ENCODE measurements around the gene ATL1. TPM values are rescaled to one million over a fixed set of nuclear protein-coding genes. Genes with fewer than 3 reads are reported as not detected.

ATL1 gene
- total RNA-seq, 1 donor from 2014 or later, result 1.2 TPM

- H3K27ac ChIP-seq, result no peak overlapping the region
- H3K4me3 ChIP-seq, result no peak overlapping the region
- no peaks in the 10 kb centered on the region for H3K36me3 ChIP-seq
- no peak for DNase-seq (ENCODE audit: low spot score in 2 of 2)
- intact Hi-C loops (cut with DNase I), result loop anchor here (10.0 kb wide), 1 partner anchor 261 kb away; no protein-coding TSS in a partner anchor
- no peak for TF ChIP-seq CTCF (IDR thresholded peaks at IDR 0.05)
- H3K4me1 ChIP-seq, result no peaks in the 10 kb centered on the region
- H3K9me3 ChIP-seq, result no peaks in the 10 kb centered on the region
- no peaks in the 10 kb centered on the region for H3K27me3 ChIP-seq
Observed at GRCh38 chr14:50603565-50603964, 43.6 kb downstream of the ATL1 start.

GRCh38 chr14:50605766-50606165, 45.8 kb downstream of the ATL1 start:
- Histone ChIP-seq H3K4me1 (no peaks in the 10 kb centered on the region), H3K4me3 (no peak overlapping the region), H3K27ac (no peak overlapping the region), H3K36me3 (no peaks in the 10 kb centered on the region), H3K9me3 (no peaks in the 10 kb centered on the region), H3K27me3 (no peaks in the 10 kb centered on the region)
- DNase-seq (ENCODE audit: low spot score in 2 of 2), result no peak
- no peak for TF ChIP-seq CTCF (IDR thresholded peaks at IDR 0.05)
- intact Hi-C loops (cut with DNase I), result loop anchor here (10.0 kb wide), 1 partner anchor 259 kb away; no protein-coding TSS in a partner anchor

GRCh38 chr14:50606468-50606867, 46.5 kb downstream of the ATL1 start:
- Histone ChIP-seq H3K27me3 (no peaks in the 10 kb centered on the region), H3K9me3 (no peaks in the 10 kb centered on the region), H3K4me3 (no peak overlapping the region), H3K27ac (no peak overlapping the region), H3K36me3 (no peaks in the 10 kb centered on the region), H3K4me1 (no peaks in the 10 kb centered on the region)
- no peak for TF ChIP-seq CTCF (IDR thresholded peaks at IDR 0.05)
- no peak for DNase-seq (ENCODE audit: low spot score in 2 of 2)
- intact Hi-C loops (cut with DNase I), result loop anchor here (10.0 kb wide), 1 partner anchor 258 kb away; no protein-coding TSS in a partner anchor

- no peaks in the 10 kb centered on the region for H3K36me3 ChIP-seq
- intact Hi-C loops (cut with DNase I), result loop anchor here (10.0 kb wide), 1 partner anchor 258 kb away; no protein-coding TSS in a partner anchor
- DNase-seq (ENCODE audit: low spot score in 2 of 2), result no peak
- no peaks in the 10 kb centered on the region for H3K9me3 ChIP-seq
- H3K27ac ChIP-seq, result no peak overlapping the region
- H3K4me1 ChIP-seq, result no peaks in the 10 kb centered on the region
- H3K4me3 ChIP-seq, result no peak overlapping the region
- no peaks in the 10 kb centered on the region for H3K27me3 ChIP-seq
- TF ChIP-seq CTCF (IDR thresholded peaks at IDR 0.05), result no peak
Observed at GRCh38 chr14:50607181-50607580, 47.2 kb downstream of the ATL1 start.

GRCh38 chr14:50607761-50608160, 47.8 kb downstream of the ATL1 start:
- intact Hi-C loops (cut with DNase I), result loop anchor here (10.0 kb wide), 1 partner anchor 257 kb away; no protein-coding TSS in a partner anchor
- H3K27me3 ChIP-seq, result no peaks in the 10 kb centered on the region
- TF ChIP-seq CTCF (IDR thresholded peaks at IDR 0.05), result no peak
- H3K27ac ChIP-seq, result no peak overlapping the region
- H3K9me3 ChIP-seq, result no peaks in the 10 kb centered on the region
- DNase-seq (ENCODE audit: low spot score in 2 of 2), result no peak
- no peaks in the 10 kb centered on the region for H3K4me1 ChIP-seq
- H3K36me3 ChIP-seq, result no peaks in the 10 kb centered on the region
- H3K4me3 ChIP-seq, result no peak overlapping the region
